Dendritic cell treated with granulocyte-macrophage colony-stimulating factor and Interleukin-4, amounts not matched to agents 40 ng/mL and 50 ng/mL, for 4 days (primary cell): Measurements from ENCODE around the gene RAB11A.

Experiments
- H3K27ac Mint-ChIP-seq: one replicate; pipeline ENCODE4 v1.8.0; 2022; ENCODE audit warnings: mild to moderate bottlenecking, mixed read lengths
- H3K27me3 Mint-ChIP-seq: one replicate; pipeline ENCODE4 v1.8.0; 2022; ENCODE audit warnings: mild to moderate bottlenecking, mixed read lengths
- H3K36me3 Mint-ChIP-seq: one replicate; pipeline ENCODE4 v1.8.0; 2022; ENCODE audit warnings: low read depth, mixed read lengths
- H3K4me1 Mint-ChIP-seq: one replicate; pipeline ENCODE4 v1.8.0; 2022; ENCODE audit warnings: low read depth, mixed read lengths
- H3K4me3 Mint-ChIP-seq: one replicate; pipeline ENCODE4 v1.8.0; 2022; ENCODE audit warnings: mild to moderate bottlenecking, moderate library complexity, mixed read lengths
- H3K9me3 Mint-ChIP-seq: one replicate; pipeline ENCODE4 v1.8.0; 2022; ENCODE audit warnings: mixed read lengths
- intact Hi-C: fragments of 100-400 bp; cut with micrococcal nuclease; formaldehyde crosslinking; loops from one replicate; pipeline ENCODE4 v1.15.0; 2022

The RAB11A gene

GRCh38 chr15:65937476-65937875 lies 68.2 kb downstream of the RAB11A start:
- peaks cover 3% of the 10 kb centered on the region for H3K27me3 Mint-ChIP-seq
- intact Hi-C loops: no loop called here
- no peaks in the 10 kb centered on the region for H3K36me3 Mint-ChIP-seq
- no peaks in the 10 kb centered on the region for H3K9me3 Mint-ChIP-seq
- no peaks in the 10 kb centered on the region for H3K4me1 Mint-ChIP-seq
- no peak overlapping the region for H3K4me3 Mint-ChIP-seq
- H3K27ac Mint-ChIP-seq: no peak overlapping the region

DNA sequence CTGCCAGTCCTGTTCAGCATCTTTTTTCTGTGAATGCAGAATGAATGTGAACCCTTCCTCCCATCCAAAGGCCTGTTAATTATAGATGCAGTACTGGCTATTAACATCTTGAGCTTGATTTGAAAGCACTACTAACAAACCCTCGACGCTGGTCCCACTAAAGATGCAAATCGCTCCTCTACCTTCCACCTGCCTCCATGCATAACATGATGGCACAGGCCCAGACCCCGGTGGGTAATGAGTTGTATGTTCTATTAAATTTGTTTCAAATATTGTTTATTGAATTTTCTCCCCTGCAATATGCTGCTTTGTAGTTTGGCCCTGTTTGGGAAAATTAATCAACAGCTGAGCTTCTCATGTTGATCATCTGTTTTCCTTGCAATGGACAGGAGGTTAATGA lies 69.3 kb downstream of the RAB11A start:
- Mint-ChIP-seq H3K4me3 (no peak overlapping the region), H3K27ac (no peak overlapping the region), H3K36me3 (no peaks in the 10 kb centered on the region), H3K4me1 (no peaks in the 10 kb centered on the region), H3K9me3 (no peaks in the 10 kb centered on the region), H3K27me3 (peaks cover 3% of the 10 kb centered on the region)
- intact Hi-C loops: no loop called here

DNA sequence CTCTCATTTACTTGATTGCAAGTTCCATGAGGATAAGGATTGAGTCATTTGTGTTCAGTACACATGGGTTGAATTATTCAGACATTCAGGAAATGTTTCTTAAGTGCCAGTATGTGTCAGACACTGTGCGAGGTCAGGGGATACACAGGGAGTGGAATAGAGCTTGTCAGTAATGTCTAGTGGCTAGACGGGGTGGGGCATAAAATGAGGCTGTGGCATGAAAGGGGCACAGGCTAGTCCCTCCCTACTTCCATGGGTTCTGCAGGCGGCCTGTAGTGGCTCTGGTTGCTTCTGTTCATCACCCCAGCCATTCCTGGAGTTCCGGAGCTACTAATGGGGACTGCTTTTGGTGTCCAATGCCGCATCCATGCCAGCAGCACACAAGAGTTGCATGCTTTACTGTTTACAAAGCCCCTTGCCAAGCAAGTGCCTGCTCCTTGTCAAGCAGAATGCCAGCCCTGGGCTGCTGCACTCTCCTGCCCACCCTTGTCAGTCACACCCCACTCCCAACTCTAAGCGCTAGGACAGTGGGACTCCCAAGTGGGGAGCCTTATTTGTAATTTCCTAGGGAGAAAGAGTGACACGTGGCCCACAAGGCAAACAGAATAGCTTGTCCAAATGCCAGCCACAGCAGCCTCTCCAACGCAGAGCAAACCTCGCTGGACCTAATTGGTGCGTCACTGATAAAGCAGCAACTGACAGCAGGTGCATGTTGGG lies 70.8 kb downstream of the RAB11A start:
- no peak overlapping the region for H3K27ac Mint-ChIP-seq
- no peak overlapping the region for H3K4me3 Mint-ChIP-seq
- peaks cover 3% of the 10 kb centered on the region for H3K27me3 Mint-ChIP-seq
- intact Hi-C loops: no loop called here
- H3K36me3 Mint-ChIP-seq: no peaks in the 10 kb centered on the region
- H3K4me1 Mint-ChIP-seq: no peaks in the 10 kb centered on the region
- H3K9me3 Mint-ChIP-seq: no peaks in the 10 kb centered on the region

DNA sequence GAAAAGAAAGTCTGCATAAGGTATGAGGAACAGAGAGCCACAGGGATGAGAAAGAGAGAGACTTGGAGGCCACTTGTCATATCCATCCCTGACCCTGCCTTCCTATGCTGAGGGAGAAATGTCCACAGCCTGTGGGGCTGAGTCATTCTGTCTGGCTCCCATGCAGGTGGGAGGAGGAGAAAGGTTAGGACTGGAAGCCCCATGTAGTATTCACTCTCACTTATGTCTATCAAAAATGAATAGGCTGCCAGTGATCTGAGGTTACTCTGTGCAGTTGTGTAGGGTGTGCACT lies 71.3 kb downstream of the RAB11A start:
- intact Hi-C loops: no loop called here
- H3K9me3 Mint-ChIP-seq: no peaks in the 10 kb centered on the region
- H3K27ac Mint-ChIP-seq: no peak overlapping the region

More for the DNA sequence above, 71.3 kb downstream of the RAB11A start:
- Mint-ChIP-seq H3K4me3 (no peak overlapping the region), H3K36me3 (no peaks in the 10 kb centered on the region), H3K27me3 (peaks cover 3% of the 10 kb centered on the region), H3K4me1 (no peaks in the 10 kb centered on the region)
